ENCODE results near the gene CHD8.
A peak's percentile ranks its signal among the peaks of the same experiment; 100 is the strongest.

CHD8 gene, protein sequence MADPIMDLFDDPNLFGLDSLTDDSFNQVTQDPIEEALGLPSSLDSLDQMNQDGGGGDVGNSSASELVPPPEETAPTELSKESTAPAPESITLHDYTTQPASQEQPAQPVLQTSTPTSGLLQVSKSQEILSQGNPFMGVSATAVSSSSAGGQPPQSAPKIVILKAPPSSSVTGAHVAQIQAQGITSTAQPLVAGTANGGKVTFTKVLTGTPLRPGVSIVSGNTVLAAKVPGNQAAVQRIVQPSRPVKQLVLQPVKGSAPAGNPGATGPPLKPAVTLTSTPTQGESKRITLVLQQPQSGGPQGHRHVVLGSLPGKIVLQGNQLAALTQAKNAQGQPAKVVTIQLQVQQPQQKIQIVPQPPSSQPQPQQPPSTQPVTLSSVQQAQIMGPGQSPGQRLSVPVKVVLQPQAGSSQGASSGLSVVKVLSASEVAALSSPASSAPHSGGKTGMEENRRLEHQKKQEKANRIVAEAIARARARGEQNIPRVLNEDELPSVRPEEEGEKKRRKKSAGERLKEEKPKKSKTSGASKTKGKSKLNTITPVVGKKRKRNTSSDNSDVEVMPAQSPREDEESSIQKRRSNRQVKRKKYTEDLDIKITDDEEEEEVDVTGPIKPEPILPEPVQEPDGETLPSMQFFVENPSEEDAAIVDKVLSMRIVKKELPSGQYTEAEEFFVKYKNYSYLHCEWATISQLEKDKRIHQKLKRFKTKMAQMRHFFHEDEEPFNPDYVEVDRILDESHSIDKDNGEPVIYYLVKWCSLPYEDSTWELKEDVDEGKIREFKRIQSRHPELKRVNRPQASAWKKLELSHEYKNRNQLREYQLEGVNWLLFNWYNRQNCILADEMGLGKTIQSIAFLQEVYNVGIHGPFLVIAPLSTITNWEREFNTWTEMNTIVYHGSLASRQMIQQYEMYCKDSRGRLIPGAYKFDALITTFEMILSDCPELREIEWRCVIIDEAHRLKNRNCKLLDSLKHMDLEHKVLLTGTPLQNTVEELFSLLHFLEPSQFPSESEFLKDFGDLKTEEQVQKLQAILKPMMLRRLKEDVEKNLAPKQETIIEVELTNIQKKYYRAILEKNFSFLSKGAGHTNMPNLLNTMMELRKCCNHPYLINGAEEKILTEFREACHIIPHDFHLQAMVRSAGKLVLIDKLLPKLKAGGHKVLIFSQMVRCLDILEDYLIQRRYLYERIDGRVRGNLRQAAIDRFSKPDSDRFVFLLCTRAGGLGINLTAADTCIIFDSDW (N-terminal part only)

DNA sequence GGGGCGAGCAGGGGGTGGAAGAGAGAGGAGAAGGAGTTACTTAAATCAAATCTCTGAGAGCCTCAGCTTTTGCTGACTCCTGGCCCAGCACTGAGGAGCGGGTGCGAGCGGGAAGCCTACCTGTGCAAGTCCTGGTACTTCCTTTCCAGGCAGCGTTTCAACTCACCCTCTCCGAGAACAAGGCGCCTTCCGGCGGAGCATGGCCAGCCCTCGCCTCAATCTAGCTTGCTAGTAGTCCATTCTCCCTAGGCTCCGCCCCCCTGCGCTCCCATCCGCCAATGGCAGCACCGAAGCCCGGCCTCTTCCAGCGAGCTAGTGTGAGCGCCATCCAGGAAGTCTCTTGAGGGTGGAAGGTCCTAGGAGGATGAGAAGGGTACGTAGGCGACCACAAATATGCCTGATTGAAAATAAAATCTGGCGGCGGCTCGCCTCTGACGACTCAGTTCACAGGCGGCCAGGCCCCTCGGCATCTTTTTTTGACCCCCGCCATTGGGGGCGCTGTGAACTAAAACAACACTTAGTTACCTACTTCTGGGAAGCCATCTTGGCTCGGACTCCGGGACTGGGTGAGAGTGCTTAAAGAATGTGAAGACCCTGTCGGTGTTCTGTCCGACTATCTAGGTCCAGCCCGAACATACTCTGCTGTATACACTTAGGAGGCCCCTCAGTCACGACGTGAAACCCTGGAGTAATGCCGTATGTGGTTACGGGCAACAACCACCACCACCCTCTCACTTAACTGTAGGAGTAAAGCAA, at the start of gene CHD8:
CHD8 (minus strand) TSS at position 212 of the 756 bp plus-strand sequence. CDS start 24,480 bp downstream, outside the sequence.
- DNase-seq: peak; percentile 99
- in situ Hi-C loops (cut with HindIII; ENCODE audit: low pct_ligation_motif_present, low sequenced_read_pairs): no loop called here
- no peaks in the 10 kb centered on the region for H3K27me3 ChIP-seq (replicated peaks)
- TF ChIP-seq, protein P1, sequence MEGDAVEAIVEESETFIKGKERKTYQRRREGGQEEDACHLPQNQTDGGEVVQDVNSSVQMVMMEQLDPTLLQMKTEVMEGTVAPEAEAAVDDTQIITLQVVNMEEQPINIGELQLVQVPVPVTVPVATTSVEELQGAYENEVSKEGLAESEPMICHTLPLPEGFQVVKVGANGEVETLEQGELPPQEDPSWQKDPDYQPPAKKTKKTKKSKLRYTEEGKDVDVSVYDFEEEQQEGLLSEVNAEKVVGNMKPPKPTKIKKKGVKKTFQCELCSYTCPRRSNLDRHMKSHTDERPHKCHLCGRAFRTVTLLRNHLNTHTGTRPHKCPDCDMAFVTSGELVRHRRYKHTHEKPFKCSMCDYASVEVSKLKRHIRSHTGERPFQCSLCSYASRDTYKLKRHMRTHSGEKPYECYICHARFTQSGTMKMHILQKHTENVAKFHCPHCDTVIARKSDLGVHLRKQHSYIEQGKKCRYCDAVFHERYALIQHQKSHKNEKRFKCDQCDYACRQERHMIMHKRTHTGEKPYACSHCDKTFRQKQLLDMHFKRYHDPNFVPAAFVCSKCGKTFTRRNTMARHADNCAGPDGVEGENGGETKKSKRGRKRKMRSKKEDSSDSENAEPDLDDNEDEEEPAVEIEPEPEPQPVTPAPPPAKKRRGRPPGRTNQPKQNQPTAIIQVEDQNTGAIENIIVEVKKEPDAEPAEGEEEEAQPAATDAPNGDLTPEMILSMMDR (IDR thresholded peaks at IDR 0.05; ENCODE audit: low read depth, low read length, missing control alignments): peak; percentile 76
- H3K27ac ChIP-seq: peak within 1 kb of the TSS; percentile 77
- peaks cover 6% of the 10 kb centered on the region for H3K36me3 ChIP-seq (replicated peaks)
- peak within 1 kb of the TSS; percentile 95 for H3K4me3 ChIP-seq (ENCODE audit: low read depth, low read length)

DNA sequence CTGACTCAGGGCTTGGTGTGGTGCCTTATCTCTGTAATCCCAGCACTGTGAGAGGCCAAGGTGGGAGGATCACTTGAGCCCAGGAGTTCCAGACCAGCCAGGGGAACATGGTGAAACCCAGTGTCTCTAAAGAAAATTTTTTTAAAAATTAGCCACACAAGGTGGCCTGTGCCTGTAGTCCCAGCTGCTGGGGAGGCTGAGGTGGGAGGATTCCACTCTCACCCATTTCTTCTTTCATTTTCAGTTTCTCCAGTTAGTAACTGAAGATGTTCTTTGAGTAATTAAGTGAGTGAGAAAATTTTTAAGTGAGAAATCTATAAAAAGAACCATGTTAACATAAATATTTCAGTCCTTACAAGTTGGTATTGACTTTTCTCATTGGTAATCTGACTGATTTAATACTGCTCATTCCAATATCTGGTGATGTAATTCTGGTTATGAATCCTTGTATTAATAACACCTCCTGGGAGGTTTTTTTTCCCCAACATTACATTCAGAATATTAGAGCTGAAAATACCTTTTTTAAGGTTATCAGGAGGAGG, 49.2 kb upstream of the CHD8 start:
- Histone ChIP-seq H3K36me3 (replicated peaks) (peaks cover 32% of the 10 kb centered on the region), H3K4me3 (ENCODE audit: low read depth, low read length) (no peak overlapping the region), H3K27ac (no peak overlapping the region), H3K27me3 (replicated peaks) (no peaks in the 10 kb centered on the region)
- TF ChIP-seq, protein P1 (IDR thresholded peaks at IDR 0.05; ENCODE audit: low read depth, low read length, missing control alignments): no peak
- DNase-seq: no peak
- in situ Hi-C loops (cut with HindIII; ENCODE audit: low pct_ligation_motif_present, low sequenced_read_pairs): no loop called here

DNA sequence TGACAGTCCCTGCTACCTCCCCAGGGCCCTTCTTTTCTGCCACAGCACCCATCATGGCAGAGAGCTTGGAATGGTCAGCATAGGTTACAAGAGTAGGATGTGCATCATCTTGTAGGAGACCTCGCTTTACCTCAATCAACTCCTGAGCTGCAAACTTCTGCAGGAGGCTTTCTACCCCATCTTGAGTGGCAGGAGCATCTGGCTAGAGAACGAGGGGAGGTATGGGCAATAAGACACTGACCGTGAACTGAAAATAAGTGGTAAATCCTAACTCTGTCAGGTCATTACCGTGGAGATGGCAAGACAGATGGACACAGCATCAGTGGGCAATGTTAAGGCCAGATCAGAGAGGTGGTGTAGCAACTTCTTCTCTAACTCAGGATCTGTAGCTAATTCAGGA, 47.5 kb upstream of the CHD8 start:
- peaks cover 40% of the 10 kb centered on the region for H3K36me3 ChIP-seq (replicated peaks)

DNA sequence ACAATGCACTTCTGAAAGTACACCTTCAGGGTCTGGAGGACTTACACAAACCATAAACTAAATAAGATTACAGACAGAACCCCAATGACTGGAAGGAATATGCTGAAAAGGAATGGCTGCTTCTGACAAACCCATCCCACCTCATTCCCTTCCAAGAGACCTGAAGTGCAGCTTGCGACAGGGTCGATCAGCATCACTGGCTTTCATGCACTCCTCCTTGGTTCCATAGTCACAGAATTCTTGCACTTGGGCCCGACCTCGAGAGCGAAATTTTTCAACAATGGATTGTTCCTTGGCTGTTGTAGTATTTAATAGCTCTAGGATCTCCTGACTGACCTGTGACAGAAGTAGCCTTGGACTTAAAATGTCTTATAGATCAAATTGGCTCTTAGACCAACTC, 45.6 kb upstream of the CHD8 start:
- Histone ChIP-seq H3K27me3 (replicated peaks) (no peaks in the 10 kb centered on the region), H3K27ac (no peak overlapping the region), H3K4me3 (ENCODE audit: low read depth, low read length) (no peak overlapping the region), H3K36me3 (replicated peaks) (peaks cover 45% of the 10 kb centered on the region)
- TF ChIP-seq, protein P1 (IDR thresholded peaks at IDR 0.05; ENCODE audit: low read depth, low read length, missing control alignments): no peak
- in situ Hi-C loops (cut with HindIII; ENCODE audit: low pct_ligation_motif_present, low sequenced_read_pairs): no loop called here
- DNase-seq: no peak

More for the DNA sequence above, 47.5 kb upstream of the CHD8 start:
- Histone ChIP-seq H3K27me3 (replicated peaks) (no peaks in the 10 kb centered on the region), H3K27ac (no peak overlapping the region), H3K4me3 (ENCODE audit: low read depth, low read length) (no peak overlapping the region)
- in situ Hi-C loops (cut with HindIII; ENCODE audit: low pct_ligation_motif_present, low sequenced_read_pairs): no loop called here
- TF ChIP-seq, protein P1 (IDR thresholded peaks at IDR 0.05; ENCODE audit: low read depth, low read length, missing control alignments): no peak
- DNase-seq: no peak
